ENCODE results near the gene RSL1D1. TPM values are rescaled to one million over a fixed set of nuclear protein-coding genes. Genes with fewer than 3 reads are reported as not detected.

RSL1D1 gene
- total and polyA plus RNA-seq, 2 of the 8 experiments (the other 6 are each of a cell fraction or from before 2014, with no cell fraction given) = 41.3 to 292 TPM

DNA sequence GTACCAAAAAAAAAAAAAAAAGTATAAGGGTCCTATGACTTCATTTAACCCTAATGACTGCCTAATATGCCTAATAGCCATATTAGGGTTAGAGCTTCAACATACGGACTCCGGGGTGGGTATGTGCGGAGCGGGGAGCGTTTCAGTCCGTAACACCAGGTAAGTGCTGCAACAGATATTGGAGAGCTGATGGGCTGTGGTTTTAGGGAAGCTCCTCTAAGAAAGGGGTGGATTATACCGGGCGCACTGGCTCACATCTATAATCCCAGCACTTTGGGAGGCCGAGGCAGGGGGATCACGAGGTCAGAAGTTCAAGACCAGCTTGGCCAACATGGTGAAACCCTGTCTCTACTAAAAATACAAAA is 52.3 kb downstream of the RSL1D1 start:
- Histone ChIP-seq H4K20me1 (replicated peaks in 1 of 2; ENCODE audit: control insufficient read depth in 1 of 2, insufficient read depth in 2 of 2, low read length in 2 of 2) (peaks cover 0 to 3% of the 10 kb centered on the region in 2 experiments), H3K36me3 (ENCODE audit: control insufficient read depth in 2 of 4, insufficient read depth in 4 of 4, low read length in 3 of 4) (no peaks in the 10 kb centered on the region; a peak in 1 of 8 replicates), H3K27me3 (replicated peaks in 1 of 4; ENCODE audit: control insufficient read depth in 3 of 4, extremely low read depth in 1 of 4, insufficient read depth in 3 of 4, low read length in 3 of 4) (no peaks in the 10 kb centered on the region), H3K23ac (ENCODE audit: insufficient read length) (no peak overlapping the region), H2BK5ac (ENCODE audit: low read depth, low read length) (no peak overlapping the region), H3K23me2 (ENCODE audit: low read depth, low read length) (peaks cover 4% of the 10 kb centered on the region; the same call in 1 of the 2 replicates), H3K9me3 (ENCODE audit: insufficient read depth in 2 of 2, low read depth in 1 of 2, low read length in 1 of 2) (no peaks in the 10 kb centered on the region), H2BK15ac (ENCODE audit: low read length) (no peak overlapping the region), H2BK12ac (ENCODE audit: low read depth, low read length) (no peak overlapping the region), H3K4me1 (replicated peaks in 1 of 4; ENCODE audit: control insufficient read depth in 3 of 4, insufficient read depth in 4 of 4, low read length in 3 of 4) (peaks cover 0 to 6% (median 3%) of the 10 kb centered on the region in 4 experiments; a peak in 4 of 7 replicates), H3K56ac (replicated peaks; ENCODE audit: insufficient read length, low read depth, low read length) (no peak overlapping the region), H3K14ac (ENCODE audit: insufficient read length) (no peak overlapping the region), H3K27ac (ENCODE audit: low read depth, low read length) (no peak overlapping the region), H4K5ac (ENCODE audit: insufficient read length, low read depth, low read length) (no peak overlapping the region), H3K79me2 (ENCODE audit: control insufficient read depth in 1 of 2, insufficient read depth in 2 of 2, low read length in 2 of 2) (peaks cover 8 to 22% of the 10 kb centered on the region in 2 experiments), H3K4ac (replicated peaks; ENCODE audit: insufficient read length, low read depth, low read length) (no peak overlapping the region), H3K4me3 (ENCODE audit: extremely low read depth in 1 of 4, insufficient read depth in 2 of 4, low read depth in 3 of 4, low read length in 4 of 4) (0 out of 8 replicates have a peak overlapping the region, but pooled peaks of 1 of the 4 experiments have one; percentile 78), H2AK5ac (ENCODE audit: low read depth, low read length) (no peak overlapping the region), H3K9ac (replicated peaks in 1 of 4; ENCODE audit: extremely low read depth in 1 of 4, low read depth in 3 of 4, low read length in 3 of 4) (no peak overlapping the region; a peak in 1 of 7 replicates), H2AFZ (ENCODE audit: low read length) (no peak overlapping the region), H3K79me1 (ENCODE audit: low read depth, low read length) (peaks cover 11% of the 10 kb centered on the region; the same call in 1 of the 2 replicates), H2BK120ac (replicated peaks; ENCODE audit: low read depth, low read length) (no peak overlapping the region), H4K8ac (ENCODE audit: extremely low read depth, insufficient read depth, low read length) (no peak overlapping the region), H3K18ac (ENCODE audit: extremely low read depth, low read length) (no peak overlapping the region), H3K4me2 (ENCODE audit: insufficient read depth in 1 of 2, low read depth in 2 of 2, low read length in 2 of 2) (peak overlapping the region; percentile 75 to 92; a peak in 3 of 4 replicates), H4K91ac (replicated peaks; ENCODE audit: insufficient read length, low read length) (no peak overlapping the region), H2BK20ac (ENCODE audit: low read length) (no peak overlapping the region)
- 94% methylated on average over 10 of the region's 10 CpGs; no CpG with 5 or more reads in 1 of the 2 experiments for WGBS, 2 experiments (ENCODE audit: extremely low coverage in 1 of 2, insufficient coverage in 1 of 2, insufficient read length in 1 of 2, insufficient replicate concordance in 2 of 2, low coverage in 1 of 2, low lambda C conversion rate in 2 of 2, missing lambda C conversion rate in 1 of 2)
- DNase-seq (ENCODE audit: low read depth in 1 of 2, low spot score in 2 of 2) = no peak
- no peak for TF ChIP-seq ZNF274 (IDR thresholded peaks at IDR 0.05; ENCODE audit: borderline replicate concordance, extremely low read depth, low read length)
- no peak for TF ChIP-seq RFX5 (IDR thresholded peaks at IDR 0.05; ENCODE audit: borderline replicate concordance, low read depth, low read length)
- TF ChIP-seq SP2 (IDR thresholded peaks at IDR 0.05; ENCODE audit: low read length) = no peak
- no peak for TF ChIP-seq HDAC6 (IDR thresholded peaks at IDR 0.05; ENCODE audit: low read depth, low read length)
- no peak for TF ChIP-seq SP1 (IDR thresholded peaks at IDR 0.05; ENCODE audit: low read depth, low read length)
- TF ChIP-seq NANOG (IDR thresholded peaks at IDR 0.05; ENCODE audit: insufficient read depth, low read depth, low read length, poor library complexity, severe bottlenecking) = no peak
- TF ChIP-seq, protein P1, sequence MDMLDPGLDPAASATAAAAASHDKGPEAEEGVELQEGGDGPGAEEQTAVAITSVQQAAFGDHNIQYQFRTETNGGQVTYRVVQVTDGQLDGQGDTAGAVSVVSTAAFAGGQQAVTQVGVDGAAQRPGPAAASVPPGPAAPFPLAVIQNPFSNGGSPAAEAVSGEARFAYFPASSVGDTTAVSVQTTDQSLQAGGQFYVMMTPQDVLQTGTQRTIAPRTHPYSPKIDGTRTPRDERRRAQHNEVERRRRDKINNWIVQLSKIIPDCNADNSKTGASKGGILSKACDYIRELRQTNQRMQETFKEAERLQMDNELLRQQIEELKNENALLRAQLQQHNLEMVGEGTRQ (IDR thresholded peaks at IDR 0.05; ENCODE audit: low read length) = no peak
- TF ChIP-seq KDM4A (IDR thresholded peaks at IDR 0.05; ENCODE audit: low read depth, low read length, severe bottlenecking) = no peak
- TF ChIP-seq CREB1 (IDR thresholded peaks at IDR 0.05) = no peak
- no peak for TF ChIP-seq CHD2 (IDR thresholded peaks at IDR 0.05; ENCODE audit: low read length)
- POLR2A ChIA-PET (ENCODE audit: partially characterized antibody) = interaction anchor here (0.9 to 1.7 kb wide), 5 partner anchors 23 to 163 kb away, joined by 3 to 7 read pairs (median 5); partner anchors contain the start of genes RSL1D1 and TXNDC11
- FAIRE-seq = no peak
- CTCF ChIA-PET (ENCODE audit: partially characterized antibody) = interaction anchor here (0.7 to 2.4 kb wide), 6 partner anchors 14 to 143 kb away, joined by 3 to 14 read pairs (median 4); no protein-coding TSS in a partner anchor

Data from H1 (cell line).